ENCODE data around the gene EML4. TPM values are rescaled to one million over a fixed set of nuclear protein-coding genes. Genes with fewer than 3 reads are reported as not detected.
A peak's percentile ranks its signal among the peaks of the same experiment; 100 is the strongest.

EML4 gene
- total and polyA plus RNA-seq, 2 of the 13 experiments (the other 11 are each of a cell fraction or from before 2014, with no cell fraction given): 243 to 476 TPM

GRCh38 chr2:42337356-42337820 lies 168.2 kb downstream of the EML4 start (continued):
- TF ChIP-seq ZFX (CRISPR knock-in tag; IDR thresholded peaks at IDR 0.05; ENCODE audit: low read depth): peak; percentile 4; the same call in 1 of the 2 replicates
- no peak for TF ChIP-seq ZNF773 (CRISPR knock-in tag; IDR thresholded peaks at IDR 0.05; ENCODE audit: borderline replicate concordance)
- TF ChIP-seq CREB1 (IDR thresholded peaks at IDR 0.05): no peak
- no peak for TF ChIP-seq CREB1 (CRISPR knock-in tag; IDR thresholded peaks at IDR 0.05)
- 0 out of 2 replicates have a peak, but pooled peaks have one; percentile 7 for TF ChIP-seq KAT8 (CRISPR knock-in tag; IDR thresholded peaks at IDR 0.05)
- TF ChIP-seq MEIS1 (CRISPR knock-in tag; IDR thresholded peaks at IDR 0.05; ENCODE audit: borderline replicate concordance): 0 out of 2 replicates have a peak, but pooled peaks have one; percentile 37
- TF ChIP-seq ZSCAN31 (CRISPR knock-in tag; IDR thresholded peaks at IDR 0.05; ENCODE audit: low read depth): 0 out of 2 replicates have a peak, but pooled peaks have one; percentile 36
- TF ChIP-seq ZBTB7B (CRISPR knock-in tag; IDR thresholded peaks at IDR 0.05): no peak
- TF ChIP-seq XBP1 (CRISPR knock-in tag; IDR thresholded peaks at IDR 0.05): no peak
- TF ChIP-seq POLR2AphosphoS5 (IDR thresholded peaks at IDR 0.05; ENCODE audit: low read depth, low read length): peak; percentile 60
- TF ChIP-seq MTA1 (CRISPR knock-in tag; IDR thresholded peaks at IDR 0.05; ENCODE audit: borderline replicate concordance): no peak
- TF ChIP-seq FLYWCH1 (CRISPR knock-in tag; IDR thresholded peaks at IDR 0.05): peak; percentile 10; the same call in 1 of the 2 replicates
- peak; percentile 69; the same call in 1 of the 2 replicates for TF ChIP-seq ZNF383 (CRISPR knock-in tag; IDR thresholded peaks at IDR 0.05; ENCODE audit: borderline replicate concordance)
- no peak for TF ChIP-seq CHCHD3 (CRISPR knock-in tag; IDR thresholded peaks at IDR 0.05)
- TF ChIP-seq ZMYM4 (CRISPR knock-in tag; IDR thresholded peaks at IDR 0.05): peak; percentile 6; the same call in 1 of the 2 replicates
- TF ChIP-seq ZNF318 (CRISPR knock-in tag; IDR thresholded peaks at IDR 0.05): no peak
- 0 out of 4 replicates have a peak, but pooled peaks of 1 of the 2 experiments have one; percentile 30 for TF ChIP-seq POLR2A (IDR thresholded peaks at IDR 0.05; ENCODE audit: insufficient read depth in 1 of 2, low read depth in 2 of 2, low read length in 2 of 2)
- TF ChIP-seq SRY (CRISPR knock-in tag; IDR thresholded peaks at IDR 0.05): no peak
- 0 out of 2 replicates have a peak, but pooled peaks have one; percentile 27 for TF ChIP-seq ZFP37 (CRISPR knock-in tag; IDR thresholded peaks at IDR 0.05; ENCODE audit: borderline replicate concordance)
- TF ChIP-seq FIP1L1 (IDR thresholded peaks at IDR 0.05; ENCODE audit: borderline replicate concordance, insufficient read depth, low read depth, low read length): no peak
- TF ChIP-seq SMARCC2 (IDR thresholded peaks at IDR 0.05): no peak
- TF ChIP-seq ZFP36L2 (CRISPR knock-in tag; IDR thresholded peaks at IDR 0.05): no peak
- TF ChIP-seq ZNF441 (CRISPR knock-in tag; IDR thresholded peaks at IDR 0.05; ENCODE audit: borderline replicate concordance): no peak
- TF ChIP-seq GATA4 (IDR thresholded peaks at IDR 0.05; ENCODE audit: borderline replicate concordance, low read depth): no peak
- no peak for TF ChIP-seq ZNF432 (CRISPR knock-in tag; IDR thresholded peaks at IDR 0.05; ENCODE audit: borderline replicate concordance)
- TF ChIP-seq PAF1 (CRISPR knock-in tag; IDR thresholded peaks at IDR 0.05): peak; percentile 70; the same call in 1 of the 2 replicates

All from HepG2 (cell line).